ENCODE results near the gene RBMS3.

GRCh38 chr3:29258161-29258560 is 22.7 kb upstream of the RBMS3 start:
- TF ChIP-seq EZH2 (IDR thresholded peaks at IDR 0.05; ENCODE audit: low read depth, low read length, severe bottlenecking) (no peak), CREB1 (IDR thresholded peaks at IDR 0.05) (no peak), SIN3A (conservative IDR thresholded peaks at IDR 0.05 in 1 of 2, IDR thresholded peaks at IDR 0.05 in 1 of 2; ENCODE audit: low read depth in 1 of 2, low read length in 2 of 2) (no peak), ZNF274 (IDR thresholded peaks at IDR 0.05; ENCODE audit: borderline replicate concordance, extremely low read depth, low read length) (no peak), POLR2A (IDR thresholded peaks at IDR 0.05; ENCODE audit: control extremely low read depth in 1 of 2, low read depth in 2 of 2, low read length in 2 of 2) (no peak), TAF1 (IDR thresholded peaks at IDR 0.05; ENCODE audit: low read depth, low read length) (no peak), CTCF (IDR thresholded peaks at IDR 0.05; ENCODE audit: control extremely low read depth in 1 of 3, insufficient read depth in 1 of 3, low read depth in 1 of 3, low read length in 3 of 3) (no peak), RAD21 (IDR thresholded peaks at IDR 0.05 in 1 of 2, conservative IDR thresholded peaks at IDR 0.05 in 1 of 2; ENCODE audit: low read depth in 2 of 2, low read length in 2 of 2) (no peak)
